ENCODE results near the gene DDR2. TPM values are rescaled to one million over a fixed set of nuclear protein-coding genes. Genes with fewer than 3 reads are reported as not detected.

The DDR2 gene
- total RNA-seq, 1 donor from 2014 or later: 26.9 TPM

- H3K36me3 ChIP-seq: no peaks in the 10 kb centered on the region
- no peaks in the 10 kb centered on the region for H3K9me3 ChIP-seq (replicated peaks)
- H3K27me3 ChIP-seq (ENCODE audit: low read depth): no peaks in the 10 kb centered on the region
- no peak overlapping the region for H3K4me3 ChIP-seq
- H3K27ac ChIP-seq (replicated peaks): no peak overlapping the region
- TF ChIP-seq, protein P1, sequence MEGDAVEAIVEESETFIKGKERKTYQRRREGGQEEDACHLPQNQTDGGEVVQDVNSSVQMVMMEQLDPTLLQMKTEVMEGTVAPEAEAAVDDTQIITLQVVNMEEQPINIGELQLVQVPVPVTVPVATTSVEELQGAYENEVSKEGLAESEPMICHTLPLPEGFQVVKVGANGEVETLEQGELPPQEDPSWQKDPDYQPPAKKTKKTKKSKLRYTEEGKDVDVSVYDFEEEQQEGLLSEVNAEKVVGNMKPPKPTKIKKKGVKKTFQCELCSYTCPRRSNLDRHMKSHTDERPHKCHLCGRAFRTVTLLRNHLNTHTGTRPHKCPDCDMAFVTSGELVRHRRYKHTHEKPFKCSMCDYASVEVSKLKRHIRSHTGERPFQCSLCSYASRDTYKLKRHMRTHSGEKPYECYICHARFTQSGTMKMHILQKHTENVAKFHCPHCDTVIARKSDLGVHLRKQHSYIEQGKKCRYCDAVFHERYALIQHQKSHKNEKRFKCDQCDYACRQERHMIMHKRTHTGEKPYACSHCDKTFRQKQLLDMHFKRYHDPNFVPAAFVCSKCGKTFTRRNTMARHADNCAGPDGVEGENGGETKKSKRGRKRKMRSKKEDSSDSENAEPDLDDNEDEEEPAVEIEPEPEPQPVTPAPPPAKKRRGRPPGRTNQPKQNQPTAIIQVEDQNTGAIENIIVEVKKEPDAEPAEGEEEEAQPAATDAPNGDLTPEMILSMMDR (IDR thresholded peaks at IDR 0.05; ENCODE audit: borderline replicate concordance): no peak
- peaks cover 83% of the 10 kb centered on the region for H3K4me1 ChIP-seq
- peak; percentile 42 for DNase-seq
- intact Hi-C loops (cut with micrococcal nuclease): no loop called here
Observed at GRCh38 chr1:162703708-162704107, 71.4 kb downstream of the DDR2 start.

DNA sequence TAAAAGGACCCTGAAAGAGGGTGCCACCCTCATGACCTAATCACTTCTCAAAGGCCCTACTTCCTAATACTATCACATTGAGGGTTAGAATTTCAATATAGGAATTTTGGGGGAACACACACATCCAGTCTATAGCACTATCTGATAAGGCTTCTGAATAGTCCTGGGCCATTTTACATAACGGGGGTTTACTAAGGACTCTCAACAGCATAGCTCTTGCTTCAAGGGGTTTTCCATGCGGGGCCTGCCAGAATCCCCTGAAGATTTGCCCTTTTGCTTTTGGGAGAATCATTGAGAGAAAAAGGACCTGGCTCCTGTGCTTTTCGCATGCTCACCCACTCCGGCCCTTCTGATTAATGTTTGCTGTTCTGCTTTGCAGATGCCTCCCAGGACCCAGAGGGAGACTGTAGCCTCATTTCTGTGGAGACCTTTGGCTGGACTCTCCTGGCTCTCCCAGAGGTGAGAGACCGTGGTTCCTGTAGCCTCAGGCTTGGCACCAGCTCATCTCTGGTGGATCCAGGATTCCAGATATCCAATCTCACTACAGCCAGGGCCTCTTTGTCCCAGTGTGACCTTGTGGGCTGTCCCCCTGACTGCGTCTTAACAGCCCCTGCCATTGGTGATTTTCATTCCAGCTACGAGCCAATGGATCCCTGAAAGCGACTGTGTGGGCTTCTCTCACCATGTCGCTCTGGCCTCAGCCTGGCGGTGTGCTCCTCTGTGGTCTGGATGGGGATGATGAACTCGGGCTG, 72.6 kb downstream of the DDR2 start:
- Histone ChIP-seq H3K27me3 (ENCODE audit: low read depth) (no peaks in the 10 kb centered on the region), H3K27ac (replicated peaks) (peak overlapping the region; percentile 55), H3K4me1 (peaks cover 83% of the 10 kb centered on the region), H3K9me3 (replicated peaks) (no peaks in the 10 kb centered on the region), H3K36me3 (no peaks in the 10 kb centered on the region), H3K4me3 (no peak overlapping the region)
- peak; percentile 41 for DNase-seq
- intact Hi-C loops (cut with micrococcal nuclease): no loop called here
- TF ChIP-seq, protein P1 (IDR thresholded peaks at IDR 0.05; ENCODE audit: borderline replicate concordance): no peak

GRCh38 chr1:162706003-162706402, 73.7 kb downstream of the DDR2 start:
- H3K4me1 ChIP-seq: peaks cover 84% of the 10 kb centered on the region
- no peaks in the 10 kb centered on the region for H3K27me3 ChIP-seq (ENCODE audit: low read depth)
- no peak overlapping the region for H3K4me3 ChIP-seq
- no peaks in the 10 kb centered on the region for H3K9me3 ChIP-seq (replicated peaks)
- DNase-seq: no peak
- TF ChIP-seq, protein P1 (IDR thresholded peaks at IDR 0.05; ENCODE audit: borderline replicate concordance): no peak
- H3K36me3 ChIP-seq: no peaks in the 10 kb centered on the region
- no peak overlapping the region for H3K27ac ChIP-seq (replicated peaks)
- intact Hi-C loops (cut with micrococcal nuclease): no loop called here

DNA sequence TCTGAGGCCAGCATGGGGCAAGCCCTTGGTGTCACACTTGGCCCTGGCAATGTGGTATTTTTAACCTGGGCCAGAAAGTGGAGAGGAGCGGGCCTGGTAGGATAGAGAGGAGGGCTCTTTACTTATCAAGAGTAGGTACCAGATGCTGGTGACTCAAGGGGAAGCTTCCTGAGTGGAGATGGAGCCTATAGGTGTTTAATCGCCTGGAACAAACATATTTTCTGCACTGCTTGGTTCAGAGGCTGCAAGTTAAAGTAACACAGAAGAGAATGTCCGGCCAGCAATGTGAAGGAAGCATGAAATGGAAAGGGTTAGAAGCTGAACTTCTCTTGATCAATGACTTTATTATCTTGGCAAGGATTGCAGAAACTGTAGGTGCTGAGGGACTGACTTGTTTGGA, 74.3 kb downstream of the DDR2 start:
- H3K9me3 ChIP-seq (replicated peaks): no peaks in the 10 kb centered on the region
- no peaks in the 10 kb centered on the region for H3K36me3 ChIP-seq
- H3K27me3 ChIP-seq (ENCODE audit: low read depth): no peaks in the 10 kb centered on the region
- H3K27ac ChIP-seq (replicated peaks): no peak overlapping the region
- H3K4me1 ChIP-seq: peaks cover 84% of the 10 kb centered on the region
- TF ChIP-seq, protein P1 (IDR thresholded peaks at IDR 0.05; ENCODE audit: borderline replicate concordance): no peak
- intact Hi-C loops (cut with micrococcal nuclease): no loop called here
- no peak overlapping the region for H3K4me3 ChIP-seq
- DNase-seq: no peak

DNA sequence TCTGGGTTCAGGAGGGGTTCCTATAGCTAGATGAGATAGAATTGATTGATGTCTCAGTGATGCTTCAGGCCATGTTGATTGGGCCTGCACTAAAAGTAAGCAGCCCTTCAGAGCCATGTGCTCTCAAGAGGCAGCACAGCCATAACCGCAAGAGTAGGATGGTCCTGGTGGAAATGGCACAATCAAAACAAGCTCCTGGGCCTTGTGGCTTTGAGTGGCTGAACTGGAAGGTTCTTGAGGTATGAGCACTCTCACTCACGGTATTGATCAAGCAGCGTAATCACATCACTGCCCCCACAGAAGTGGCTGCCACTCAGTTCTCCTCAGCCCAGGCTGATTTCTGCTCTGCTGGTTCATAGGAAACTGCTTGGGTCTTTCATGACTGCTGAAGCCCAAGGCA, 76.0 kb downstream of the DDR2 start:
- Histone ChIP-seq H3K9me3 (replicated peaks) (no peaks in the 10 kb centered on the region), H3K4me1 (peaks cover 85% of the 10 kb centered on the region), H3K27ac (replicated peaks) (no peak overlapping the region), H3K27me3 (ENCODE audit: low read depth) (no peaks in the 10 kb centered on the region), H3K4me3 (no peak overlapping the region), H3K36me3 (no peaks in the 10 kb centered on the region)
- TF ChIP-seq, protein P1 (IDR thresholded peaks at IDR 0.05; ENCODE audit: borderline replicate concordance): no peak
- intact Hi-C loops (cut with micrococcal nuclease): no loop called here
- DNase-seq: no peak
